ENCODE results near the gene VIL1.
A peak's percentile ranks its signal among the peaks of the same experiment; 100 is the strongest.

VIL1 gene

GRCh38 chr2:218418717-218419458 lies at the start of gene VIL1:
Gene VIL1 (plus strand): TSS chr2:218419123. CDS start chr2:218423779, 4,656 bp downstream.
- DNase-seq = no peak

GRCh38 chr2:218369330-218369729 lies 49.6 kb upstream of the VIL1 start:
- peak; percentile 26 for DNase-seq

- DNase-seq = peak; percentile 49
These were observed 48.4 kb upstream of the VIL1 start for GRCh38 chr2:218370410-218371063.

- DNase-seq = no peak
These were observed 47.0 kb upstream of the VIL1 start for GRCh38 chr2:218371983-218372350.

GRCh38 chr2:218374795-218375194 lies 44.1 kb upstream of the VIL1 start:
- no peak for DNase-seq

- DNase-seq = no peak
These were observed 43.7 kb upstream of the VIL1 start for GRCh38 chr2:218375212-218375611.

GRCh38 chr2:218378053-218378452 lies 40.9 kb upstream of the VIL1 start:
- no peak for DNase-seq

GRCh38 chr2:218381916-218382366 lies 37.0 kb upstream of the VIL1 start, which contains the start of gene SLC11A1:
Gene SLC11A1 (plus strand): TSS chr2:218382273. CDS start chr2:218382369, 96 bp downstream.
- DNase-seq = no peak

- no peak for DNase-seq
These were observed 36.1 kb upstream of the VIL1 start for GRCh38 chr2:218382785-218383184.

- no peak for DNase-seq
These were observed 34.9 kb upstream of the VIL1 start for GRCh38 chr2:218383892-218384519.

GRCh38 chr2:218384975-218385374 lies 33.9 kb upstream of the VIL1 start:
- no peak for DNase-seq

GRCh38 chr2:218386505-218387368 lies 32.2 kb upstream of the VIL1 start:
- DNase-seq = no peak

GRCh38 chr2:218387369-218388194 lies 31.3 kb upstream of the VIL1 start:
- DNase-seq = peak; percentile 77

GRCh38 chr2:218389333-218390150 lies 29.4 kb upstream of the VIL1 start:
- DNase-seq = no peak

- no peak for DNase-seq
These were observed 27.7 kb upstream of the VIL1 start for GRCh38 chr2:218391202-218391601.

- DNase-seq = no peak
These were observed 26.5 kb upstream of the VIL1 start for GRCh38 chr2:218392459-218392858.

- no peak for DNase-seq
These were observed 25.9 kb upstream of the VIL1 start for GRCh38 chr2:218392891-218393462.

GRCh38 chr2:218393750-218394290 lies 25.1 kb upstream of the VIL1 start:
- peak; percentile 97 for DNase-seq

GRCh38 chr2:218394298-218395089 lies 24.4 kb upstream of the VIL1 start:
- DNase-seq = peak; percentile 74

- no peak for DNase-seq
These were observed 23.9 kb upstream of the VIL1 start for GRCh38 chr2:218395090-218395444.
